GM23248 (cell line): ENCODE data around the gene TOPBP1.

Experiments
- EZH2 ChIP-seq: fragments of 200-600 bp; sonication (generic); IDR thresholded peaks from 2 replicates; pipeline ENCODE4 v1.6.1; 2018; ENCODE audit warnings: antibody characterized with exemption, mild to moderate bottlenecking; ENCODE audit not compliant: insufficient read depth, poor library complexity, severe bottlenecking
- EZH2phosphoT487 ChIP-seq: fragments of 200-600 bp; sonication (generic); IDR thresholded peaks from 2 replicates; pipeline ENCODE4 v1.6.1; 2018; ENCODE audit warnings: antibody characterized with exemption, moderate library complexity, mild to moderate bottlenecking, low read depth; ENCODE audit not compliant: insufficient read depth

DNA sequence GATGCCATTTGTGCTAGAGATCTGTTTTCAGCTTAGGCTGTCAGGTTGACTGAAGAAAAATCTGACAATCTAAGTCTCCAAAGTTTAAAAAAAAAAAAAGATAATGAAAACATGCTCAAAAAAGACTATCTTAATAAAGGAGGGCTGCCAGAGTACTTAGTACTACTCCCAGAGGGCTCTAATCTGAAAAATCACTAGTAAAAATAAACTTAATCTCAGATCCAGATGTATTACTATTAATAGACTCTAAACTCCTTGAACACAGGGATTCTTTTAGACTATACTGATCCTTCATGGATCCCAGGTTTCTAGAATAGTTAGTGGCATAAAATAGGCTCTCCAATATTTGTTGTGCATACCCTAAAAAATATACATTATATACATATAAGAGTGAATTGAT, 34.0 kb downstream of the TOPBP1 start:
- TF ChIP-seq EZH2 (no peak), EZH2phosphoT487 (no peak)
